Vagina (tissue), 2 donors: Measurements from ENCODE around the gene CCDC190. TPM values are rescaled to one million over a fixed set of nuclear protein-coding genes. Genes with fewer than 3 reads are reported as not detected.

ENCODE experiments used
- DNase-seq, 2 donors: peaks; one replicate each; pipeline ENCODE4 v3.0.0-alpha.2; 2017; ENCODE audit errors: extremely low spot score in 2 of 2
- H3K27ac ChIP-seq: fragments of 200-600 bp; sonication (generic); one replicate; pipeline ENCODE4 v1.5.1; 2019
- H3K27me3 ChIP-seq: fragments of 200-600 bp; sonication (generic); one replicate; pipeline ENCODE4 v1.5.1; 2019
- H3K36me3 ChIP-seq, 2 donors: fragments of 200-600 bp; sonication (generic); one replicate each; pipeline ENCODE4 v1.5.1; 2017 to 2019
- H3K4me1 ChIP-seq: fragments of 200-600 bp; sonication (generic); one replicate; pipeline ENCODE4 v1.5.1; 2019
- H3K4me3 ChIP-seq, 2 donors: fragments of 200-600 bp; sonication (generic); 1 replicate in 1 of 2; 2 replicates in 1 of 2; pipeline ENCODE4 v1.5.1; 2016 to 2019
- H3K9me3 ChIP-seq: fragments of 200-600 bp; sonication (generic); one replicate; pipeline ENCODE4 v1.5.1; 2019
- POLR2A ChIP-seq, 2 donors: fragments of 450-650 bp; IDR thresholded peaks; one replicate each; pipeline ENCODE4 v1.6.1; 2017; ENCODE audit warnings: antibody characterized with exemption in 2 of 2, mild to moderate bottlenecking in 2 of 2, moderate library complexity in 2 of 2
- POLR2AphosphoS5 ChIP-seq, 2 donors: sonication (generic); formaldehyde crosslinking; IDR thresholded peaks; one replicate each; pipeline ENCODE4 v1.9.0; 2017; ENCODE audit warnings: antibody characterized with exemption in 2 of 2, mild to moderate bottlenecking in 2 of 2, low read depth in 1 of 2; ENCODE audit not compliant: insufficient read depth in 1 of 2
- intact Hi-C: fragments of 100-400 bp; cut with DNase I; formaldehyde crosslinking; loops from one replicate; pipeline ENCODE4 v1.15.1; 2023
- total RNA-seq: library from RNA; depleted of rRNA; stranded (reverse); fragments of >200 nt; gene quantifications from one replicate; pipeline ENCODE4 v1.2.3, GENCODE V29; 2016
- TF ChIP-seq, protein P1 (sequence below), 3 experiments: fragments of 450-650 bp in 2 of 3; fragments of 200-600 bp in 1 of 3; sonication (generic) in 1 of 3; IDR thresholded peaks; one replicate each; pipeline ENCODE4 v1.5.1; 2017 to 2019; ENCODE audit warnings: antibody characterized with exemption in 3 of 3, mild to moderate bottlenecking in 2 of 3, moderate library complexity in 2 of 3

Gene CCDC190
- total RNA-seq, 1 donor from 2014 or later, result not detected

DNA sequence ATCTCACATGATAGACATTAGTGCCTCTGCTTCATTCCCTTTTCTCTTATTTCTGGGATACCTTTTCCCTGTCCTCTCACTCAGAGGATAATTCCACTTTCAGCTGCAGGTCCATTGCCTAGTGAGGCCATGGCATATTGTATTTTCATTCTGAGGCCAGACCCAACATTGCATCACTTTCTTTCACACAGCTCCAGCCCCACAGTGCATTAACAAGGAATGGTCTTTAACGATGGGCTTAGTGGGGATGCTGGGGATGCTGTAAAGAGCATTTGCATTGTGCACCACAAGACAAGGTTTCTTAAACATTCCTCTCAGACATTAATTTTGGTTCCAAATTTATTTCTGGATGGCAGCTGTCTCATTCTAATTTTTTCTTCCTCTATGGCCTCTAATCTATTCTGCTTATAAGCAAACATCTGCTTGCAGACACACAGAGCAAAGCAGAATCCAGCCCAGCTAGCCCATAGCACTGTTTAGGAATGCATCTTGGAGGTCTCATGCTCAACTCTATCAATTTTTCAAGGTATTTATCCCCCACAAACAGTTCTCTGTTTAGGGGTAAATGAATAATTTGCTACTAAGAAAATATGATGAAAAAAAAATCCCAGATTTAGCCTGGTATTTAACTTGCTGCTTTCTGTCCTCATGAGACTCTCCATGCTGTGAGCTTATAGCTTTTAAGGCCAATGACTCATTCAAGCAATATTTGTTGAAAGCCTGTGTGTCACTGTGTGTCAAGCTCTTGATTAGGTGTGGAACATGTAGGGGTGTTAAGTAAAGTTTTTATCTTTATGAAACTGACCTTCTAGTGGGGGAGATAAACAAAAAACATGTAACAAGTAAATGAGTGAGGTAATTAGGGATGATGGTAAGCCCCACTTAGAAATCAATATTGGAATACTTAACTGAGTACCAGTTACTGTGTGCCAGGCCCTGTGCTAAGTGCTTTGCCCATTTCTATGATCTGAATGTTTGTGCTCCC lies 44.5 kb upstream of the CCDC190 start:
- Histone ChIP-seq H3K4me3 (no peak overlapping the region), H3K4me1 (no peaks in the 10 kb centered on the region), H3K9me3 (no peaks in the 10 kb centered on the region), H3K27me3 (no peaks in the 10 kb centered on the region), H3K36me3 (no peaks in the 10 kb centered on the region), H3K27ac (no peak overlapping the region)
- no peak for DNase-seq
- TF ChIP-seq, protein P1, sequence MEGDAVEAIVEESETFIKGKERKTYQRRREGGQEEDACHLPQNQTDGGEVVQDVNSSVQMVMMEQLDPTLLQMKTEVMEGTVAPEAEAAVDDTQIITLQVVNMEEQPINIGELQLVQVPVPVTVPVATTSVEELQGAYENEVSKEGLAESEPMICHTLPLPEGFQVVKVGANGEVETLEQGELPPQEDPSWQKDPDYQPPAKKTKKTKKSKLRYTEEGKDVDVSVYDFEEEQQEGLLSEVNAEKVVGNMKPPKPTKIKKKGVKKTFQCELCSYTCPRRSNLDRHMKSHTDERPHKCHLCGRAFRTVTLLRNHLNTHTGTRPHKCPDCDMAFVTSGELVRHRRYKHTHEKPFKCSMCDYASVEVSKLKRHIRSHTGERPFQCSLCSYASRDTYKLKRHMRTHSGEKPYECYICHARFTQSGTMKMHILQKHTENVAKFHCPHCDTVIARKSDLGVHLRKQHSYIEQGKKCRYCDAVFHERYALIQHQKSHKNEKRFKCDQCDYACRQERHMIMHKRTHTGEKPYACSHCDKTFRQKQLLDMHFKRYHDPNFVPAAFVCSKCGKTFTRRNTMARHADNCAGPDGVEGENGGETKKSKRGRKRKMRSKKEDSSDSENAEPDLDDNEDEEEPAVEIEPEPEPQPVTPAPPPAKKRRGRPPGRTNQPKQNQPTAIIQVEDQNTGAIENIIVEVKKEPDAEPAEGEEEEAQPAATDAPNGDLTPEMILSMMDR (IDR thresholded peaks at IDR 0.05), result no peak
- TF ChIP-seq POLR2A (IDR thresholded peaks at IDR 0.05) (no peak), POLR2AphosphoS5 (IDR thresholded peaks at IDR 0.05; ENCODE audit: insufficient read depth in 1 of 2, low read depth in 1 of 2) (no peak)
- intact Hi-C loops, result no loop called here

DNA sequence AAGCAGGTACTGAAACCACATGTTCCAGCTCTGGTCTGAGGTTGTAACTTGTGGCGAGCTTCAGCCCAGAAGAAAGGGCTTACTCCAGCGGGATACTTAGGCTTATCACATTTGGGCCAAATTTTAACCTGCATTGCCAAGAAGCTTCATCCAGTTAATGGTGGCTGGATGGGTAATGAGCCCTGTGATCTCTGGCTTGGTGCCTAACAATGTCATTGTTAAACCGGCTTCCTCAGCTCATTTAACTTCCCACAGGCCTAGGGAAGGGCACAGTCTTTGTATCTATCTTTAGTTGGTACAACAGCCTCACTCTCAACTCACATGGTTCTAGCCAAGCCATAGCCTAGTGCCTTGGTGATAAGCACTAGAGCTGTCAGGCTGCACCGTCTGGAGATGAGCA lies 43.6 kb upstream of the CCDC190 start:
- H3K36me3 ChIP-seq, result no peaks in the 10 kb centered on the region
- TF ChIP-seq, protein P1 (IDR thresholded peaks at IDR 0.05), result no peak
- no peak for TF ChIP-seq POLR2AphosphoS5 (IDR thresholded peaks at IDR 0.05; ENCODE audit: insufficient read depth in 1 of 2, low read depth in 1 of 2)
- TF ChIP-seq POLR2A (IDR thresholded peaks at IDR 0.05), result no peak
- H3K27ac ChIP-seq, result no peak overlapping the region
- no peak for DNase-seq
- no peaks in the 10 kb centered on the region for H3K27me3 ChIP-seq
- no peak overlapping the region for H3K4me3 ChIP-seq
- no peaks in the 10 kb centered on the region for H3K4me1 ChIP-seq
- intact Hi-C loops, result no loop called here
- H3K9me3 ChIP-seq, result no peaks in the 10 kb centered on the region

DNA sequence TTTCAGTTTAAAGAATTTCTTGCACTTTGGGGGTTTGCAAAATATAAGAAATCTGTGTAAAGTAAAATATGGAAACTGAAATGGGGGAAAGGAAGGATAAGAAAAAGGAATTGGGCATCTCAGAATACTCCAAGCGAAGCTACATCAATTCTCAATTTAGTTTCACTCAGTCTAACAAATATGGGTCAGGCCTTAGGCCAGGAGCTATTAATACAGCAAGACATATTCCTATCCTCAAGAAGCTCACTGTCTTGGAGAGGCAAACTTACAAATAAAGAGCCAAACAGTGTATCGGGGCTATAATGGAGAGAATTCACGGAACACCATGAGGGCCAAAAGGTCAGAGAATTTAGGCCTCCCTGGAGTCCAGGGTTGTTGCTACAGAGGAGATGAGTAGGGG lies 43.0 kb upstream of the CCDC190 start:
- intact Hi-C loops, result no loop called here
- Histone ChIP-seq H3K27ac (no peak overlapping the region), H3K4me3 (no peak overlapping the region), H3K9me3 (no peaks in the 10 kb centered on the region), H3K4me1 (no peaks in the 10 kb centered on the region), H3K36me3 (no peaks in the 10 kb centered on the region), H3K27me3 (no peaks in the 10 kb centered on the region)
- no peak for DNase-seq
- TF ChIP-seq, protein P1 (IDR thresholded peaks at IDR 0.05), result no peak
- TF ChIP-seq POLR2A (IDR thresholded peaks at IDR 0.05), result no peak
- TF ChIP-seq POLR2AphosphoS5 (IDR thresholded peaks at IDR 0.05; ENCODE audit: insufficient read depth in 1 of 2, low read depth in 1 of 2), result no peak

DNA sequence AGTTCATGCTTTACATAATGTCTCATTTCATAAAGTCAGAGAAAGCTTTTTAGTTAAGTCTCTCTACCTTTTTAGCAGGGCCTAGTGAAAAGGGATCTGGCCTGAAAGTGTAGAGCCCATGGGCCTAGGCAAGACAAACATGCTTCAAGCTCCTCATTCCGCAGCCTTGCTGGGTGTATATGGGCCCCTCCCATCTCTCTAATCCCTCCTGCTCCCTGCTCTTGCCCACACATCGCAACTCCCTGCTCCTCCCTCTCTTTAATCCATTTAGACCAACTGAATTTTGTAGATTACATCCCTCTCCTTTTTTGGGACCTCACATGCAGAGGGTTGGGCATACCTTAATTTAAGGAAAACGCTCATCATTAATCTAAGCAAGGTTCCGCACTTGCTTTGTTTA lies 42.3 kb upstream of the CCDC190 start:
- DNase-seq, result no peak
- H3K27me3 ChIP-seq, result no peaks in the 10 kb centered on the region
- H3K36me3 ChIP-seq, result no peaks in the 10 kb centered on the region
- H3K27ac ChIP-seq, result no peak overlapping the region
- no peaks in the 10 kb centered on the region for H3K9me3 ChIP-seq
- H3K4me1 ChIP-seq, result no peaks in the 10 kb centered on the region
- no peak for TF ChIP-seq POLR2AphosphoS5 (IDR thresholded peaks at IDR 0.05; ENCODE audit: insufficient read depth in 1 of 2, low read depth in 1 of 2)
- TF ChIP-seq POLR2A (IDR thresholded peaks at IDR 0.05), result no peak
- TF ChIP-seq, protein P1 (IDR thresholded peaks at IDR 0.05), result no peak
- intact Hi-C loops, result no loop called here
- H3K4me3 ChIP-seq, result no peak overlapping the region

DNA sequence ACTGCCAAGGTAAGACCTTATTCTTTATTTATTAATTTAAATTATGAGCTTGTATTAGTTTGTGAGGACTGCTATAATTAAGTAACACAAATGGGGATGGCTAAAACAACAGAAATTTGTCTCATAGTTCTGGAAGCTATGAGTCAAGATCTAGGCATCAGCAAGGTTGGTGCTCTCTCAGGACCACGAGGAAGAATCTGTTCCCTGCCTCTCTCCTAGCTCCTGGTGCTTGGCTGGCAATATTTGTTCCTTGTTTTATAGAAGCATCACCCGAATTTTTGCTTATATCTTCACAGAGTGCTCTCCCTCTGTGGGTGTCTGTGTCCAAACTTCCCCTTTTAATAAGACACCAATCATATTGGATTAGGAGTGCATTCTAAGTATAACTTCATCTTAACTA lies 41.4 kb upstream of the CCDC190 start:
- H3K4me1 ChIP-seq, result no peaks in the 10 kb centered on the region
- TF ChIP-seq POLR2A (IDR thresholded peaks at IDR 0.05) (no peak), POLR2AphosphoS5 (IDR thresholded peaks at IDR 0.05; ENCODE audit: insufficient read depth in 1 of 2, low read depth in 1 of 2) (no peak)
- TF ChIP-seq, protein P1 (IDR thresholded peaks at IDR 0.05), result no peak
- H3K27ac ChIP-seq, result no peak overlapping the region
- intact Hi-C loops, result no loop called here
- H3K9me3 ChIP-seq, result no peaks in the 10 kb centered on the region
- no peaks in the 10 kb centered on the region for H3K27me3 ChIP-seq
- no peak for DNase-seq
- no peaks in the 10 kb centered on the region for H3K36me3 ChIP-seq
- no peak overlapping the region for H3K4me3 ChIP-seq
